ENCODE data around the gene ZNF728. TPM values are rescaled to one million over a fixed set of nuclear protein-coding genes. Genes with fewer than 3 reads are reported as not detected.
"Not testable (repeated sequence)": the region's sequence is repeated elsewhere in the genome, so short reads cannot be mapped to it uniquely, and the experiment has no call there.

ZNF728 gene
- total RNA-seq, 6 donors from 2014 or later: 0.23 to 0.79 (median 0.47) TPM; not detected in 3

- 68 to 69% methylated on average over 2 of the region's 2 CpGs for WGBS, 2 donors
- TF ChIP-seq CTCF (IDR thresholded peaks at IDR 0.05) (no peak), EP300 (IDR thresholded peaks at IDR 0.05) (no peak), POLR2AphosphoS5 (IDR thresholded peaks at IDR 0.05) (no peak), POLR2A (IDR thresholded peaks at IDR 0.05) (no peak)
- H3K4me3 ChIP-seq: no peak overlapping the region
- no peak overlapping the region for H3K27ac ChIP-seq
- H3K36me3 ChIP-seq: no peaks in the 10 kb centered on the region
- H3K27me3 ChIP-seq: no peaks in the 10 kb centered on the region
- ATAC-seq (ENCODE audit: low FRiP score in 2 of 2): no peak
- H3K9me3 ChIP-seq: peaks cover 0 to 14% (median 4%) of the 10 kb centered on the region in 4 donors
- H3K4me1 ChIP-seq: no peaks in the 10 kb centered on the region
- peak in 1 of 2 donors; percentile 6 for DNase-seq
Observed at GRCh38 chr19:23033721-23034120, 30.7 kb upstream of the ZNF728 start.

- DNase-seq (no peak), ATAC-seq (ENCODE audit: low FRiP score in 2 of 2) (peak in 1 of 2 donors; percentile 17)
- H3K9me3 ChIP-seq: peaks cover 0 to 6% (median 2%) of the 10 kb centered on the region in 4 donors
- no peaks in the 10 kb centered on the region for H3K4me1 ChIP-seq
- no peak for TF ChIP-seq POLR2AphosphoS5 (IDR thresholded peaks at IDR 0.05)
- no peak for TF ChIP-seq POLR2A (IDR thresholded peaks at IDR 0.05)
- no peak for TF ChIP-seq EP300 (IDR thresholded peaks at IDR 0.05)
- TF ChIP-seq CTCF (IDR thresholded peaks at IDR 0.05): no peak
- no peak overlapping the region for H3K4me3 ChIP-seq
- H3K27me3 ChIP-seq: no peaks in the 10 kb centered on the region
- H3K36me3 ChIP-seq: no peaks in the 10 kb centered on the region
- no peak overlapping the region for H3K27ac ChIP-seq
Observed at GRCh38 chr19:23015660-23016059, 12.7 kb upstream of the ZNF728 start.

GRCh38 chr19:22994957-22995356 lies 8.0 kb downstream of the ZNF728 start:
- H3K27ac ChIP-seq; H3K4me3 ChIP-seq; DNase-seq; H3K4me1 ChIP-seq; ATAC-seq (ENCODE audit: low FRiP score in 2 of 2); H3K36me3 ChIP-seq; H3K27me3 ChIP-seq: not testable (repeated sequence)
- H3K9me3 ChIP-seq: peaks cover 0 to 44% (median 0%) of the 10 kb centered on the region in 4 donors
- WGBS, 2 donors: 64 to 82% methylated on average over 1 of the region's 1 CpG

GRCh38 chr19:22976248-22976647 lies 26.7 kb downstream of the ZNF728 start:
- DNase-seq (no peak), ATAC-seq (ENCODE audit: low FRiP score in 2 of 2) (no peak)
- Histone ChIP-seq H3K36me3 (no peaks in the 10 kb centered on the region), H3K4me1 (no peaks in the 10 kb centered on the region), H3K27ac (no peak overlapping the region), H3K4me3 (no peak overlapping the region), H3K27me3 (no peaks in the 10 kb centered on the region), H3K9me3 (peaks cover 23 to 86% (median 66%) of the 10 kb centered on the region in 4 donors)
- no peak for TF ChIP-seq CTCF (IDR thresholded peaks at IDR 0.05)
- no peak for TF ChIP-seq EP300 (IDR thresholded peaks at IDR 0.05)
- TF ChIP-seq POLR2AphosphoS5 (IDR thresholded peaks at IDR 0.05): no peak
- no peak for TF ChIP-seq POLR2A (IDR thresholded peaks at IDR 0.05)
- WGBS, 2 donors: 79 to 91% methylated on average over 2 of the region's 2 CpGs

GRCh38 chr19:22975546-22976136 lies 27.3 kb downstream of the ZNF728 start:
- WGBS, 2 donors: 76 to 81% methylated on average over 1 of the region's 1 CpG
- not testable (repeated sequence) for H3K27me3 ChIP-seq; H3K4me1 ChIP-seq; H3K27ac ChIP-seq; H3K4me3 ChIP-seq; ATAC-seq (ENCODE audit: low FRiP score in 2 of 2); H3K36me3 ChIP-seq; DNase-seq
- H3K9me3 ChIP-seq: peaks cover 27 to 82% (median 67%) of the 10 kb centered on the region in 4 donors

GRCh38 chr19:22945560-22945959 lies 57.4 kb downstream of the ZNF728 start:
- no peaks in the 10 kb centered on the region for H3K36me3 ChIP-seq
- no peak for TF ChIP-seq EP300 (IDR thresholded peaks at IDR 0.05)
- H3K4me3 ChIP-seq: no peak overlapping the region
- 62 to 63% methylated on average over 5 of the region's 5 CpGs for WGBS, 2 donors
- ATAC-seq (ENCODE audit: low FRiP score in 2 of 2): no peak
- no peak for DNase-seq
- H3K4me1 ChIP-seq: no peaks in the 10 kb centered on the region
- H3K9me3 ChIP-seq: peaks cover 7 to 60% (median 40%) of the 10 kb centered on the region in 4 donors
- H3K27me3 ChIP-seq: no peaks in the 10 kb centered on the region
- H3K27ac ChIP-seq: no peak overlapping the region
